Naive thymus-derived CD4-positive, alpha-beta T cell (primary cell): ENCODE results near the gene GTF3A. TPM values are rescaled to one million over a fixed set of nuclear protein-coding genes. Genes with fewer than 3 reads are reported as not detected.

Source experiments
- ATAC-seq: fragments of 150-1000 bp; cut with Tn5 transposase; 2 replicates; pipeline ENCODE4 v1.10.0; 2021; ENCODE audit warnings: mild to moderate bottlenecking, moderate library complexity
- CTCF ChIA-PET: fragments of 350-600 bp; sonication (Branson Sonifier 250); formaldehyde crosslinking; loops from one replicate; lab custom pipeline; 2021; ENCODE audit warnings: antibody characterized with exemption; lab: Charles Lee
- POLR2A ChIA-PET: fragments of 350-600 bp; sonication (Branson Sonifier 250); formaldehyde crosslinking; loops from one replicate; lab custom pipeline; 2021; ENCODE audit warnings: antibody characterized with exemption, inconsistent platforms; lab: Charles Lee
- DNase-seq, 9 donors: peaks; one replicate each; pipeline versions ENCODE4 v3.0.0 to v3.0.0-alpha.2; 2020 to 2022; ENCODE audit warnings: mixed read lengths in 1 of 9
- H3K27ac ChIP-seq: one replicate; pipeline ENCODE4 v1.7.0; 2013; ENCODE audit warnings: mild to moderate bottlenecking, low read depth, low read length, moderate library complexity
- H3K27me3 ChIP-seq, 2 donors: one replicate each; pipeline ENCODE4 v1.7.0; 2013; ENCODE audit warnings: low read length in 2 of 2, mild to moderate bottlenecking in 2 of 2, moderate library complexity in 2 of 2; ENCODE audit not compliant: control insufficient read depth in 2 of 2, insufficient read depth in 2 of 2
- H3K36me3 ChIP-seq, 3 experiments: 1 replicate in 2 of 3; 2 replicates in 1 of 3; pipeline ENCODE4 v1.7.0; 2013; ENCODE audit warnings: low read length in 3 of 3, mild to moderate bottlenecking in 3 of 3, moderate library complexity in 1 of 3; ENCODE audit not compliant: insufficient read depth in 3 of 3, control insufficient read depth in 2 of 3
- H3K4me1 ChIP-seq, 2 donors: one replicate each; pipeline ENCODE4 v1.7.0; 2013; ENCODE audit warnings: low read length in 2 of 2, mild to moderate bottlenecking in 2 of 2, moderate library complexity in 1 of 2; ENCODE audit not compliant: control insufficient read depth in 2 of 2, insufficient read depth in 2 of 2
- H3K4me3 ChIP-seq: 2 replicates; pipeline ENCODE4 v1.7.0; 2013; ENCODE audit warnings: mild to moderate bottlenecking, low read length
- H3K9me3 ChIP-seq, 3 experiments: 1 replicate in 2 of 3; 2 replicates in 1 of 3; pipeline ENCODE4 v1.7.0; 2013; ENCODE audit warnings: low read length in 3 of 3; ENCODE audit not compliant: control insufficient read depth in 2 of 3
- H3K27ac Mint-ChIP-seq, 9 donors: one replicate each; pipeline ENCODE4 v1.8.0; 2020 to 2022; ENCODE audit warnings: mixed read lengths in 9 of 9, mild to moderate bottlenecking in 8 of 9, moderate library complexity in 5 of 9, inconsistent platforms in 2 of 9
- H3K27me3 Mint-ChIP-seq, 5 donors: one replicate each; pipeline ENCODE4 v1.8.0; 2021 to 2022; ENCODE audit warnings: mixed read lengths in 5 of 5, mild to moderate bottlenecking in 1 of 5
- H3K36me3 Mint-ChIP-seq, 5 donors: one replicate each; pipeline ENCODE4 v1.8.0; 2020 to 2022; ENCODE audit warnings: mixed read lengths in 5 of 5, mild to moderate bottlenecking in 3 of 5, inconsistent platforms in 1 of 5
- H3K4me1 Mint-ChIP-seq, 7 donors: one replicate each; pipeline ENCODE4 v1.8.0; 2020 to 2022; ENCODE audit warnings: mixed read lengths in 7 of 7, mild to moderate bottlenecking in 3 of 7, inconsistent platforms in 1 of 7
- H3K4me3 Mint-ChIP-seq, 10 donors: one replicate each; pipeline ENCODE4 v1.8.0; 2020 to 2022; ENCODE audit warnings: mild to moderate bottlenecking in 10 of 10, mixed read lengths in 10 of 10, moderate library complexity in 6 of 10, inconsistent platforms in 2 of 10
- H3K9me3 Mint-ChIP-seq, 11 donors: one replicate each; pipeline ENCODE4 v1.8.0; 2020 to 2022; ENCODE audit warnings: mixed read lengths in 11 of 11, mild to moderate bottlenecking in 4 of 11, inconsistent platforms in 1 of 11, moderate library complexity in 1 of 11
- intact Hi-C, 2 donors: fragments of 100-400 bp; cut with micrococcal nuclease; formaldehyde crosslinking; loops; one replicate each; pipeline ENCODE4 v1.15.1; 2023
- polyA plus RNA-seq, 2 donors: library from polyadenylated mRNA; unstranded; fragments of 300-500 nt; fragmentation: Illumina TruSeq; gene quantifications; one replicate each; pipeline ENCODE4 v1.2.3, GENCODE V29; 2021
- total RNA-seq, 6 experiments: library from RNA in 5 of 6; stranded (reverse) in 5 of 6; gene quantifications; 1 replicate in 5 of 6; 2 replicates in 1 of 6; pipeline ENCODE4 v1.2.3 and lab custom pipeline; 2021 to 2026

The GTF3A gene
- total and polyA plus RNA-seq, 7 experiments from 2014 or later: 123 to 489 (median 248) TPM

DNA sequence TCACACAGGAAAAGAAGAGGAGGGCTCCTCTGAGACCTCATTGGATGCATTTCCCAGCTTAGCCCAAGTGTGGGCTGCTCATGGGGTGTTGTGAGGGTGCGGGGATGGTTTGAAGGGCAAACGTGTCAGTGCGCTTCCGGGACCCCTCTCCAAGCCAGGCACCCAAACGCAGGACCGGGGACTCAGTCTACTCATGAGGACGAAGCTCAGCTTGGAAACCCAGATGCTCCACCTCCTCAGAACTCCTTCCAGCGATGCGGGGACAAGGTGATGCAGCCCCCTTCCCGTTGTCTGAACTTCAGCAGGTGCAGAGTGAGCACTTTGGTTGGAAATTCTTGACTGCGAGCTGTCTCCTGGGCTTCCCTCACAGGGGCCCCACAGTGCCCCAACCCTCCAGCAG lies 59.0 kb downstream of the GTF3A start:
- Mint-ChIP-seq H3K36me3 (peaks cover 0 to 4% (median 0%) of the 10 kb centered on the region in 5 donors), H3K4me1 (peaks cover 0 to 34% (median 9%) of the 10 kb centered on the region in 7 donors), H3K27me3 (peaks cover 0 to 11% (median 5%) of the 10 kb centered on the region in 5 donors), H3K27ac (peak overlapping the region in 1 of 9 donors; percentile 3), H3K9me3 (peaks cover 0 to 12% (median 3%) of the 10 kb centered on the region in 11 donors), H3K4me3 (peak overlapping the region in 2 of 10 donors; percentile 22 to 46)
- intact Hi-C loops: no loop called here
- DNase-seq: no peak
- ChIA-PET CTCF (no interaction called here), POLR2A (interaction anchor here (1.0 kb wide), 1 partner anchor 33 kb away, joined by 3 read pairs; the partner anchor contains the start of gene MTIF3)
- Histone ChIP-seq H3K27ac (no peak overlapping the region), H3K9me3 (no peaks in the 10 kb centered on the region), H3K36me3 (no peaks in the 10 kb centered on the region), H3K4me3 (no peak overlapping the region), H3K4me1 (no peaks in the 10 kb centered on the region), H3K27me3 (no peaks in the 10 kb centered on the region)
- ATAC-seq: no peak

Other genes starting within 250 kb of the GTF3A start
- gene RPL21, start 173.1 kb upstream of the GTF3A start, total RNA-seq: 1,000 to 10,000 TPM in 4 of 5 experiments, 100 to 1,000 TPM in 1; 962 to 2,668 (median 2,384) TPM
- gene RPL21, start 173.1 kb upstream of the GTF3A start, polyA plus RNA-seq: 1,000 to 10,000 TPM; 7,687 to 9,287 TPM
- 1 to 10 TPM in 2 of 5 experiments, under 1 TPM in 3; 0.44 to 3.0 (median 0.86) TPM for gene RASL11A, start 153.8 kb upstream of the GTF3A start, total RNA-seq
- gene RASL11A, start 153.8 kb upstream of the GTF3A start, polyA plus RNA-seq: 1 to 10 TPM in 1 of 2 donors, under 1 TPM in 1; 0.53 to 1.7 TPM
- 10 to 100 TPM; 28.4 to 89.6 (median 51.3) TPM for gene MTIF3, start 25.9 kb downstream of the GTF3A start, total RNA-seq
- 100 to 1,000 TPM in 1 of 2 donors, 10 to 100 TPM in 1; 74.9 to 105 TPM for gene MTIF3, start 25.9 kb downstream of the GTF3A start, polyA plus RNA-seq
- 10 to 100 TPM in 2 of 5 experiments, 1 to 10 TPM in 3; 3.2 to 10.7 (median 7.1) TPM for gene LNX2, start 195.9 kb downstream of the GTF3A start, total RNA-seq
- gene LNX2, start 195.9 kb downstream of the GTF3A start, polyA plus RNA-seq: 1 to 10 TPM; 3.2 to 4.2 TPM
- gene POLR1D, start 197.3 kb downstream of the GTF3A start, total RNA-seq: 100 to 1,000 TPM; 111 to 176 (median 133) TPM
- 100 to 1,000 TPM; 136 to 137 TPM for gene POLR1D, start 197.3 kb downstream of the GTF3A start, polyA plus RNA-seq